HepG2 (cell line): Measurements from ENCODE around the gene SLC4A2. TPM values are rescaled to one million over a fixed set of nuclear protein-coding genes. Genes with fewer than 3 reads are reported as not detected.

Source experiments
- CREB1 ChIP-seq, 2 experiments: fragments of 450-650 bp in 1 of 2; IDR thresholded peaks; 2 replicates each; pipeline ENCODE4 v1.6.1; 2016 to 2017; ENCODE audit warnings: control low read depth in 1 of 2, mild to moderate bottlenecking in 1 of 2, missing compliant biosample characterization in 1 of 2, missing genetic modification characterization in 1 of 2
- GPN1 ChIP-seq: sonication (generic); formaldehyde crosslinking; IDR thresholded peaks from 2 replicates; pipeline ENCODE4 v1.5.1; 2020; ENCODE audit warnings: missing genetic modification reagents, borderline replicate concordance
- GTF3A ChIP-seq: sonication (generic); formaldehyde crosslinking; conservative IDR thresholded peaks from 2 replicates; pipeline ENCODE4 v1.4.0; 2020; ENCODE audit warnings: mild to moderate bottlenecking, missing genetic modification reagents
- HHEX ChIP-seq: IDR thresholded peaks from 2 replicates; pipeline ENCODE4 v1.6.1; 2016; ENCODE audit warnings: control low read depth
- HNF4G ChIP-seq, 2 experiments: sonication (generic) in 1 of 2; formaldehyde crosslinking in 1 of 2; IDR thresholded peaks; 2 replicates each; pipeline versions ENCODE4 v1.4.0 to v1.6.1; 2011 to 2020; ENCODE audit warnings: borderline replicate concordance in 2 of 2, low read depth in 2 of 2, mild to moderate bottlenecking in 2 of 2, low read length in 1 of 2, missing genetic modification reagents in 1 of 2, moderate library complexity in 1 of 2
- KDM2A ChIP-seq: sonication (generic); formaldehyde crosslinking; IDR thresholded peaks from 2 replicates; pipeline ENCODE4 v1.4.0; 2020; ENCODE audit warnings: low read depth, missing genetic modification reagents, borderline replicate concordance
- MLLT10 ChIP-seq: sonication (generic); formaldehyde crosslinking; IDR thresholded peaks from 2 replicates; pipeline ENCODE4 v1.4.0; 2020; ENCODE audit warnings: missing genetic modification reagents
- MTA3 ChIP-seq: sonication (generic); formaldehyde crosslinking; IDR thresholded peaks from 2 replicates; pipeline ENCODE4 v1.4.0; 2020; ENCODE audit warnings: missing genetic modification reagents
- MTF2 ChIP-seq: sonication (generic); formaldehyde crosslinking; IDR thresholded peaks from 2 replicates; pipeline ENCODE4 v1.5.0; 2020; ENCODE audit warnings: missing genetic modification reagents, borderline replicate concordance
- NFE2L2 ChIP-seq: fragments of 150-350 bp; IDR thresholded peaks from 2 replicates; pipeline ENCODE4 v1.6.1; 2014; ENCODE audit warnings: low read length
- POLR2AphosphoS5 ChIP-seq: IDR thresholded peaks from 2 replicates; pipeline ENCODE4 v1.6.1; 2012; ENCODE audit warnings: low read depth, low read length
- SALL1 ChIP-seq: sonication (generic); formaldehyde crosslinking; IDR thresholded peaks from 2 replicates; pipeline ENCODE4 v1.8.0; 2022; ENCODE audit warnings: mild to moderate bottlenecking, missing genetic modification reagents
- ZFX ChIP-seq: sonication (generic); formaldehyde crosslinking; IDR thresholded peaks from 2 replicates; pipeline ENCODE4 v1.4.0; 2020; ENCODE audit warnings: mild to moderate bottlenecking, low read depth, missing genetic modification reagents, moderate library complexity
- ZSCAN9 ChIP-seq: IDR thresholded peaks from 2 replicates; pipeline ENCODE4 v1.6.1; 2016; ENCODE audit warnings: borderline replicate concordance
- polyA plus RNA-seq, 8 experiments: library from polyadenylated mRNA; depleted of rRNA in 3 of 8; stranded (reverse) in 7 of 8; unstranded in 1 of 8; fragments of >200 nt; fragmentation: Illumina TruSeq in 4 of 8; extraction: Trizol in 4 of 8; gene quantifications; 2 replicates each; pipeline versions ENCODE4 v1.2.1 to v1.2.3, GENCODE V29; 2011 to 2016; ENCODE audit warnings: low read depth in 4 of 8, missing spikeins in 1 of 8, mixed read lengths in 1 of 8; ENCODE audit not compliant: insufficient read depth in 1 of 8
- total RNA-seq, 5 experiments: library from RNA; depleted of rRNA; stranded (reverse); fragments of >200 nt; fragmentation: Illumina TruSeq; extraction: Trizol; gene quantifications; 2 replicates each; pipeline ENCODE4 v1.2.3, GENCODE V29; 2016; ENCODE audit warnings: low read depth in 1 of 5
- TF ChIP-seq, protein P1 (sequence below): sonication (generic); formaldehyde crosslinking; IDR thresholded peaks from 2 replicates; pipeline ENCODE4 v1.5.1; 2020; ENCODE audit warnings: missing genetic modification reagents, mild to moderate bottlenecking, borderline replicate concordance
- TF ChIP-seq, protein P2 (sequence below): sonication (generic); formaldehyde crosslinking; IDR thresholded peaks from 2 replicates; pipeline ENCODE4 v1.5.1; 2020; ENCODE audit warnings: missing genetic modification reagents, mild to moderate bottlenecking, borderline replicate concordance
- TF ChIP-seq, protein P3 (sequence below): sonication (generic); formaldehyde crosslinking; IDR thresholded peaks from 2 replicates; pipeline ENCODE4 v1.4.0; 2020; ENCODE audit warnings: missing genetic modification reagents
- TF ChIP-seq, protein P4 (sequence below): IDR thresholded peaks from 2 replicates; pipeline ENCODE4 v1.6.1; 2016; ENCODE audit warnings: missing genetic modification reagents, missing compliant biosample characterization
- TF ChIP-seq, protein P5 (sequence below): sonication (generic); formaldehyde crosslinking; IDR thresholded peaks from 2 replicates; pipeline ENCODE4 v1.8.1; 2023; ENCODE audit warnings: mild to moderate bottlenecking, missing genetic modification reagents
- TF ChIP-seq, protein P6 (sequence below): sonication (generic); formaldehyde crosslinking; IDR thresholded peaks from 2 replicates; pipeline ENCODE4 v1.8.1; 2023; ENCODE audit warnings: missing genetic modification reagents, inconsistent platforms, borderline replicate concordance
- TF ChIP-seq, protein P7 (sequence below): sonication (generic); formaldehyde crosslinking; IDR thresholded peaks from 2 replicates; pipeline ENCODE4 v1.5.0; 2020; ENCODE audit warnings: missing genetic modification reagents

Gene SLC4A2
- total and polyA plus RNA-seq, 2 of the 13 experiments (the other 11 are each of a cell fraction or from before 2014, with no cell fraction given), result 51.9 to 73.4 TPM

DNA sequence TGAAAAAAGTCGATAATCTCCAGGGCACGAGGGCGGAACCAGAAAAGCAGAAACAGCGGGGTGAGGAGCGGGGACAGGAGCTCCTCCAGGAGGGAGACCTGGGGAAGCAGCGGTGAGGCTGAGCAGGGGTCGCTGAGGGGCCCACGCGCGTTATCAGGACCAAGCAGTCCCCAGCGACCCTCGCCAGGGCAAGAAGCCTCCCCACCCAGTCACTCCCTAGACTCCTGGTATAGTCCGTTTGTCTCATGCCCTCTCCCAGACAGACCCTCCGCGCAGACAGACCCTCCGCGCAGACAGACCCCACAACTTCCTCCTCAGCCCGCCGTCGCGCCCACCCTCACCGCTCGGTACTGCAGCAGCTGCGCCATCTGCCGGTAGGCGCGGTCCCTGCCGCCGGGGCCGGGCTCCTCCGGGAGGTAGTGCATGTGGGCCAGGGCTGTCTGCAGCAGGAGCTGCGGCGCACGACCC, 41.4 kb upstream of the SLC4A2 start (continued):
- TF ChIP-seq, protein P1, sequence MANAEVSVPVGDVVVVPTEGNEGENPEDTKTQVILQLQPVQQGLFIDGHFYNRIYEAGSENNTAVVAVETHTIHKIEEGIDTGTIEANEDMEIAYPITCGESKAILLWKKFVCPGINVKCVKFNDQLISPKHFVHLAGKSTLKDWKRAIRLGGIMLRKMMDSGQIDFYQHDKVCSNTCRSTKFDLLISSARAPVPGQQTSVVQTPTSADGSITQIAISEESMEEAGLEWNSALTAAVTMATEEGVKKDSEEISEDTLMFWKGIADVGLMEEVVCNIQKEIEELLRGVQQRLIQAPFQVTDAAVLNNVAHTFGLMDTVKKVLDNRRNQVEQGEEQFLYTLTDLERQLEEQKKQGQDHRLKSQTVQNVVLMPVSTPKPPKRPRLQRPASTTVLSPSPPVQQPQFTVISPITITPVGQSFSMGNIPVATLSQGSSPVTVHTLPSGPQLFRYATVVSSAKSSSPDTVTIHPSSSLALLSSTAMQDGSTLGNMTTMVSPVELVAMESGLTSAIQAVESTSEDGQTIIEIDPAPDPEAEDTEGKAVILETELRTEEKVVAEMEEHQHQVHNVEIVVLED (CRISPR knock-in tag), result no peak
- no peak for TF ChIP-seq MTA3 (CRISPR knock-in tag)
- peak; percentile 34; the same call in 1 of the 2 replicates for TF ChIP-seq ZFX (CRISPR knock-in tag)
- TF ChIP-seq MLLT10 (CRISPR knock-in tag), result no peak
- TF ChIP-seq, protein P2, sequence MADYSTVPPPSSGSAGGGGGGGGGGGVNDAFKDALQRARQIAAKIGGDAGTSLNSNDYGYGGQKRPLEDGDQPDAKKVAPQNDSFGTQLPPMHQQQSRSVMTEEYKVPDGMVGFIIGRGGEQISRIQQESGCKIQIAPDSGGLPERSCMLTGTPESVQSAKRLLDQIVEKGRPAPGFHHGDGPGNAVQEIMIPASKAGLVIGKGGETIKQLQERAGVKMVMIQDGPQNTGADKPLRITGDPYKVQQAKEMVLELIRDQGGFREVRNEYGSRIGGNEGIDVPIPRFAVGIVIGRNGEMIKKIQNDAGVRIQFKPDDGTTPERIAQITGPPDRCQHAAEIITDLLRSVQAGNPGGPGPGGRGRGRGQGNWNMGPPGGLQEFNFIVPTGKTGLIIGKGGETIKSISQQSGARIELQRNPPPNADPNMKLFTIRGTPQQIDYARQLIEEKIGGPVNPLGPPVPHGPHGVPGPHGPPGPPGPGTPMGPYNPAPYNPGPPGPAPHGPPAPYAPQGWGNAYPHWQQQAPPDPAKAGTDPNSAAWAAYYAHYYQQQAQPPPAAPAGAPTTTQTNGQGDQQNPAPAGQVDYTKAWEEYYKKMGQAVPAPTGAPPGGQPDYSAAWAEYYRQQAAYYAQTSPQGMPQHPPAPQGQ (CRISPR knock-in tag), result no peak
- TF ChIP-seq, protein P3, sequence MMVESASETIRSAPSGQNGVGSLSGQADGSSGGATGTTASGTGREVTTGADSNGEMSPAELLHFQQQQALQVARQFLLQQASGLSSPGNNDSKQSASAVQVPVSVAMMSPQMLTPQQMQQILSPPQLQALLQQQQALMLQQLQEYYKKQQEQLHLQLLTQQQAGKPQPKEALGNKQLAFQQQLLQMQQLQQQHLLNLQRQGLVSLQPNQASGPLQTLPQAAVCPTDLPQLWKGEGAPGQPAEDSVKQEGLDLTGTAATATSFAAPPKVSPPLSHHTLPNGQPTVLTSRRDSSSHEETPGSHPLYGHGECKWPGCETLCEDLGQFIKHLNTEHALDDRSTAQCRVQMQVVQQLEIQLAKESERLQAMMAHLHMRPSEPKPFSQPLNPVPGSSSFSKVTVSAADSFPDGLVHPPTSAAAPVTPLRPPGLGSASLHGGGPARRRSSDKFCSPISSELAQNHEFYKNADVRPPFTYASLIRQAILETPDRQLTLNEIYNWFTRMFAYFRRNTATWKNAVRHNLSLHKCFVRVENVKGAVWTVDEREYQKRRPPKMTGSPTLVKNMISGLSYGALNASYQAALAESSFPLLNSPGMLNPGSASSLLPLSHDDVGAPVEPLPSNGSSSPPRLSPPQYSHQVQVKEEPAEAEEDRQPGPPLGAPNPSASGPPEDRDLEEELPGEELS (CRISPR knock-in tag), result no peak
- TF ChIP-seq, protein P4, sequence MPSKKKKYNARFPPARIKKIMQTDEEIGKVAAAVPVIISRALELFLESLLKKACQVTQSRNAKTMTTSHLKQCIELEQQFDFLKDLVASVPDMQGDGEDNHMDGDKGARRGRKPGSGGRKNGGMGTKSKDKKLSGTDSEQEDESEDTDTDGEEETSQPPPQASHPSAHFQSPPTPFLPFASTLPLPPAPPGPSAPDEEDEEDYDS (CRISPR knock-in tag), result no peak
- peak; percentile 67 for TF ChIP-seq KDM2A (CRISPR knock-in tag)
- TF ChIP-seq GPN1 (CRISPR knock-in tag), result no peak
- TF ChIP-seq HNF4G (IDR thresholded peaks at IDR 0.05; ENCODE audit: borderline replicate concordance, low read depth, low read length), result no peak
- TF ChIP-seq HNF4G (CRISPR knock-in tag; IDR thresholded peaks at IDR 0.05; ENCODE audit: borderline replicate concordance, low read depth), result no peak
- no peak for TF ChIP-seq NFE2L2
- no peak; the same call in 1 of the 2 replicates for TF ChIP-seq MTF2 (CRISPR knock-in tag)
- no peak for TF ChIP-seq CREB1 (IDR thresholded peaks at IDR 0.05)
- TF ChIP-seq CREB1 (CRISPR knock-in tag; IDR thresholded peaks at IDR 0.05), result no peak
- TF ChIP-seq ZSCAN9, result no peak
- TF ChIP-seq, protein P5, sequence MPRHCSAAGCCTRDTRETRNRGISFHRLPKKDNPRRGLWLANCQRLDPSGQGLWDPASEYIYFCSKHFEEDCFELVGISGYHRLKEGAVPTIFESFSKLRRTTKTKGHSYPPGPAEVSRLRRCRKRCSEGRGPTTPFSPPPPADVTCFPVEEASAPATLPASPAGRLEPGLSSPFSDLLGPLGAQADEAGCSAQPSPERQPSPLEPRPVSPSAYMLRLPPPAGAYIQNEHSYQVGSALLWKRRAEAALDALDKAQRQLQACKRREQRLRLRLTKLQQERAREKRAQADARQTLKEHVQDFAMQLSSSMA (CRISPR knock-in tag), result no peak
- TF ChIP-seq GTF3A, result no peak
- TF ChIP-seq, protein P6, sequence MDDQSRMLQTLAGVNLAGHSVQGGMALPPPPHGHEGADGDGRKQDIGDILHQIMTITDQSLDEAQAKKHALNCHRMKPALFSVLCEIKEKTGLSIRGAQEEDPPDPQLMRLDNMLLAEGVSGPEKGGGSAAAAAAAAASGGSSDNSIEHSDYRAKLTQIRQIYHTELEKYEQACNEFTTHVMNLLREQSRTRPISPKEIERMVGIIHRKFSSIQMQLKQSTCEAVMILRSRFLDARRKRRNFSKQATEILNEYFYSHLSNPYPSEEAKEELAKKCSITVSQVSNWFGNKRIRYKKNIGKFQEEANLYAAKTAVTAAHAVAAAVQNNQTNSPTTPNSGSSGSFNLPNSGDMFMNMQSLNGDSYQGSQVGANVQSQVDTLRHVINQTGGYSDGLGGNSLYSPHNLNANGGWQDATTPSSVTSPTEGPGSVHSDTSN (CRISPR knock-in tag), result no peak
- TF ChIP-seq, protein P7, sequence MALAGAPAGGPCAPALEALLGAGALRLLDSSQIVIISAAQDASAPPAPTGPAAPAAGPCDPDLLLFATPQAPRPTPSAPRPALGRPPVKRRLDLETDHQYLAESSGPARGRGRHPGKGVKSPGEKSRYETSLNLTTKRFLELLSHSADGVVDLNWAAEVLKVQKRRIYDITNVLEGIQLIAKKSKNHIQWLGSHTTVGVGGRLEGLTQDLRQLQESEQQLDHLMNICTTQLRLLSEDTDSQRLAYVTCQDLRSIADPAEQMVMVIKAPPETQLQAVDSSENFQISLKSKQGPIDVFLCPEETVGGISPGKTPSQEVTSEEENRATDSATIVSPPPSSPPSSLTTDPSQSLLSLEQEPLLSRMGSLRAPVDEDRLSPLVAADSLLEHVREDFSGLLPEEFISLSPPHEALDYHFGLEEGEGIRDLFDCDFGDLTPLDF (CRISPR knock-in tag), result no peak
- no peak for TF ChIP-seq POLR2AphosphoS5
- TF ChIP-seq HHEX (CRISPR knock-in tag), result no peak
- TF ChIP-seq SALL1 (CRISPR knock-in tag), result peak; percentile 52; the same call in 1 of the 2 replicates
